ENCODE data around the gene SDE2.
A peak's percentile ranks its signal among the peaks of the same experiment; 100 is the strongest.
"Not testable (repeated sequence)": the region's sequence is repeated elsewhere in the genome, so short reads cannot be mapped to it uniquely, and the experiment has no call there.

Gene SDE2

DNA sequence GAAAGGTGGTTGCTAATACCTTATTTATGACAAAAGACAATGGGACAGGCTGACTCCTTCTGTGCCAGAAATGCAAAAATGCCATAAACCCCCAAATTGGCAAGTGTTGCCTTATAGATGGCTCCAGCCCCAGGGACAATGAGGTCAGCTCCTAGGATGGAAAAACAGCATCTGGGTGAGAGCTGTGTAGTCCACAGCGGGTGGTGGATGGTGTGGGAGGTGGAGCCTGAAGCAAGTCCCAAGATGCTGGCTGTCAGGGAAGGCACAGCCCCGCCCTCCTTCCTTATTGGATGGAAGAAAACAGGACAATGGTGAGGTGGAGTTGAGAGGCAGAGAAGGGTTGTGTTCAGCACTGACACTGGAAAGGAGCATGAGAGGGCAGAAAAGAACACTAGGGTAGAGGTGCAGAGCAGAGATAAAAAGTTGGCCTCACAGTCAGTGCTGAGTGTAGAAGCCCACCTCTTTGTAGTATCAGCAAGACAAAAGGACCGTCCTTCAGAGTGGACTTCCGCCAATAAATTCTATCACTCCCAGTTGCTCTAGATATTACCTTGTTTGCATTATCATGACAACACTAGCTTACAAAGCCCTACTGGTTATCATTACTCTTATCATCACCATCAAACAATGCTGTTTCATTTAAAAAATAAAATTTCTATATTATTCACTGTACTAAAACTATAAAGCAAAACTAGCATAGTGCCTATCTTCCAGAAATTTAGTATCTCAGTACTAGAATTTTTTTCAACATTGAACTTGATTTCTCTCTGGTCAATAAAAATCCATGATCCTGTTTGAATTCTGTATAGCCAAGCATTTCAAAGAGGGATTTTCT is 3.7 kb upstream of the SDE2 start:
- no peaks in the 10 kb centered on the region for H3K9me3 Mint-ChIP-seq
- no peaks in the 10 kb centered on the region for H3K27me3 Mint-ChIP-seq
- peaks cover 22% of the 10 kb centered on the region for H3K36me3 Mint-ChIP-seq (ENCODE audit: insufficient read depth)
- no peak for DNase-seq (ENCODE audit: low spot score in 2 of 2)
- H3K4me1 Mint-ChIP-seq, result peaks cover 38% of the 10 kb centered on the region
- H3K27ac Mint-ChIP-seq (ENCODE audit: low read depth), result peak overlapping the region; percentile 99
- H3K4me3 Mint-ChIP-seq, result no peak overlapping the region
- no peak for ATAC-seq (replicated peaks; ENCODE audit: extremely low read depth, poor library complexity, severe bottlenecking)

- ATAC-seq (replicated peaks; ENCODE audit: extremely low read depth, poor library complexity, severe bottlenecking) (peak; percentile 10), DNase-seq (ENCODE audit: low spot score in 2 of 2) (peak in 1 of 2 donors; percentile 59)
- no peak overlapping the region for H3K4me3 Mint-ChIP-seq
- H3K4me1 Mint-ChIP-seq, result peaks cover 44% of the 10 kb centered on the region
- peak overlapping the region; percentile 99 for H3K27ac Mint-ChIP-seq (ENCODE audit: low read depth)
- no peaks in the 10 kb centered on the region for H3K9me3 Mint-ChIP-seq
- no peaks in the 10 kb centered on the region for H3K27me3 Mint-ChIP-seq
- peaks cover 24% of the 10 kb centered on the region for H3K36me3 Mint-ChIP-seq (ENCODE audit: insufficient read depth)
These were observed 3.0 kb upstream of the SDE2 start for GRCh38 chr1:226001963-226002666.

GRCh38 chr1:226001088-226001487 is 1.9 kb upstream of the SDE2 start:
- Mint-ChIP-seq H3K4me1 (peaks cover 54% of the 10 kb centered on the region), H3K4me3 (peak overlapping the region; percentile 9)

DNA sequence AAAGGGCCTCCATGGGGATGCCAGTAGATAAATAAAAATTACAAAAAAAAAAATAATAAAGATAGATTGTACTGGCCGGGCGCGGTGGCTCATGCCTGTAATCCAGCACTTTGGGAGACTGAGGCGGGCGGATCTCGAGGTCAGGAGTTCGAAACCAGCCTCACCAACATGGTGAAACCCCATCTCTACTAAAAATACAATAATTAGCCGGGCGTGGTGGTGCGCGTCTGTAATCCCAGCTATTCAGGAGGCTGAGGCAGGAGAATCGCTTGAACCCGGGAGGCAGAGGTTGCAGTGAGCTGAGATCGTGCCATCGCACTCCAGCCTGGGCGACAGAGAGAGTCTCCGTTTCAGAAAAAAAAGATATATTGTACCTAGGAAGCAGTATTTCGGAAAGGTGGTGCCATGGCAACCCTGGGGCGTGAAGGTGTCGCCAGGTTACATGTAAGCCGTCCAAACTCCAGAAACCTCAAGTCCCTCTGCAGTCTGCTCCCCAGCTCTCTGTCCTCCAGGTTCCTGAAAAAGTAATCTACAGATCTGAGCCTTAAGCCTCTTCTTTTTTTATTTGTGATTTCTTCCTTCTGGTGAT is 1.4 kb upstream of the SDE2 start:
- DNase-seq (ENCODE audit: low spot score in 2 of 2); H3K9me3 Mint-ChIP-seq; ATAC-seq (replicated peaks; ENCODE audit: extremely low read depth, poor library complexity, severe bottlenecking); H3K27me3 Mint-ChIP-seq: not testable (repeated sequence)
- peaks cover 59% of the 10 kb centered on the region for H3K4me1 Mint-ChIP-seq
- H3K4me3 Mint-ChIP-seq, result peak overlapping the region; percentile 98
- H3K27ac Mint-ChIP-seq (ENCODE audit: low read depth), result peak overlapping the region; percentile 99
- H3K36me3 Mint-ChIP-seq (ENCODE audit: insufficient read depth), result peaks cover 32% of the 10 kb centered on the region

More at GRCh38 chr1:226001088-226001487, 1.9 kb upstream of the SDE2 start:
- no peaks in the 10 kb centered on the region for H3K27me3 Mint-ChIP-seq
- no peaks in the 10 kb centered on the region for H3K9me3 Mint-ChIP-seq
- DNase-seq (ENCODE audit: low spot score in 2 of 2), result no peak
- no peak for ATAC-seq (replicated peaks; ENCODE audit: extremely low read depth, poor library complexity, severe bottlenecking)
- peak overlapping the region; percentile 99 for H3K27ac Mint-ChIP-seq (ENCODE audit: low read depth)
- H3K36me3 Mint-ChIP-seq (ENCODE audit: insufficient read depth), result peaks cover 32% of the 10 kb centered on the region

- Mint-ChIP-seq H3K36me3 (ENCODE audit: insufficient read depth) (peaks cover 37% of the 10 kb centered on the region), H3K27ac (ENCODE audit: low read depth) (peak overlapping the region; percentile 99), H3K4me1 (peaks cover 63% of the 10 kb centered on the region), H3K27me3 (no peaks in the 10 kb centered on the region), H3K4me3 (peak overlapping the region; percentile 98), H3K9me3 (no peaks in the 10 kb centered on the region)
- ATAC-seq (replicated peaks; ENCODE audit: extremely low read depth, poor library complexity, severe bottlenecking), result peak; percentile 54
- DNase-seq (ENCODE audit: low spot score in 2 of 2), result peak in 1 of 2 donors; percentile 66
These were observed 782 bp upstream of the SDE2 start for GRCh38 chr1:225999912-226000337.

- Mint-ChIP-seq H3K36me3 (ENCODE audit: insufficient read depth) (peaks cover 49% of the 10 kb centered on the region), H3K9me3 (no peaks in the 10 kb centered on the region), H3K27ac (ENCODE audit: low read depth) (peak overlapping the region; percentile 99), H3K4me1 (peaks cover 70% of the 10 kb centered on the region), H3K27me3 (no peaks in the 10 kb centered on the region), H3K4me3 (peak overlapping the region; percentile 98)
- no peak for DNase-seq (ENCODE audit: low spot score in 2 of 2)
- ATAC-seq (replicated peaks; ENCODE audit: extremely low read depth, poor library complexity, severe bottlenecking), result peak; percentile 1
These were observed 450 bp downstream of the SDE2 start for GRCh38 chr1:225998560-225999226.

DNA sequence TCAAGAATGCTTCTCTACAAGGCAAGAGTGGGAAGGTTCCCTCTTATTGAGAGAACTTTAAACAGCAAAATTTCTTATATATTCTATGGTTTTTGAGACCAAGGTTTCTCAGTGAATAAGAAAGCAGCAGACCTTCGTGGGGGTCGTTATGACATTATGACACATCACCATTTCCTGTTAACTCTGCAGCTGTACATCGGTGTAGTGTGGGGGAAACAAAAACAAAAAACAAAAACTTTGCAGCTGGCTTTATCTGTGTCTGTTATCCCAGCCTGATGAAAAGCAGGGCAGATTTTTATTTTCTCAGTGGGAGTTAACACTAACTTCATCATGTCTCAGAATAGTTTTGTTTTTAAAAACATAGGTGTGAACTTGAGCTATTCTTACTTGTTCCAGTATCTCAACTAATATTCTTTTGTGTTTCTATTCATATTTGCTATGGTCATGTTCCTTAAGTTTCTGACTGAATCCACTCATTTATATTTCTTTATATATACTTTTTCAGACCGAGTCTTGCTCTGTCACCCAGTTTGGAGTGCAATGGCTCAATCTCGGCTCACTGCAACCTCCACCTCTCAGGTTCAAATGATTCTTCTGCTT is 2.1 kb downstream of the SDE2 start:
- peak overlapping the region; percentile 89 for H3K27ac Mint-ChIP-seq (ENCODE audit: low read depth)
- peaks cover 61% of the 10 kb centered on the region for H3K4me1 Mint-ChIP-seq
- H3K4me3 Mint-ChIP-seq, result peak overlapping the region; percentile 45
- ATAC-seq (replicated peaks; ENCODE audit: extremely low read depth, poor library complexity, severe bottlenecking) (no peak), DNase-seq (ENCODE audit: low spot score in 2 of 2) (no peak)
- peaks cover 65% of the 10 kb centered on the region for H3K36me3 Mint-ChIP-seq (ENCODE audit: insufficient read depth)
- H3K27me3 Mint-ChIP-seq, result no peaks in the 10 kb centered on the region
- H3K9me3 Mint-ChIP-seq, result no peaks in the 10 kb centered on the region

GRCh38 chr1:225995919-225996864 is 3.0 kb downstream of the SDE2 start:
- peak overlapping the region; percentile 89 for H3K27ac Mint-ChIP-seq (ENCODE audit: low read depth)
- peak overlapping the region; percentile 45 for H3K4me3 Mint-ChIP-seq
- ATAC-seq (replicated peaks; ENCODE audit: extremely low read depth, poor library complexity, severe bottlenecking), result no peak
- no peaks in the 10 kb centered on the region for H3K9me3 Mint-ChIP-seq
- peaks cover 74% of the 10 kb centered on the region for H3K36me3 Mint-ChIP-seq (ENCODE audit: insufficient read depth)
- peaks cover 57% of the 10 kb centered on the region for H3K4me1 Mint-ChIP-seq
- no peaks in the 10 kb centered on the region for H3K27me3 Mint-ChIP-seq
- DNase-seq (ENCODE audit: low spot score in 2 of 2), result no peak

- DNase-seq (ENCODE audit: low spot score in 2 of 2) (no peak), ATAC-seq (replicated peaks; ENCODE audit: extremely low read depth, poor library complexity, severe bottlenecking) (peak; percentile 46)
- Mint-ChIP-seq H3K27me3 (no peaks in the 10 kb centered on the region), H3K4me1 (peaks cover 27% of the 10 kb centered on the region), H3K27ac (ENCODE audit: low read depth) (peak overlapping the region; percentile 38), H3K9me3 (no peaks in the 10 kb centered on the region), H3K36me3 (ENCODE audit: insufficient read depth) (peaks cover 86% of the 10 kb centered on the region), H3K4me3 (no peak overlapping the region)
These were observed 8.3 kb downstream of the SDE2 start for GRCh38 chr1:225990705-225991464.

DNA sequence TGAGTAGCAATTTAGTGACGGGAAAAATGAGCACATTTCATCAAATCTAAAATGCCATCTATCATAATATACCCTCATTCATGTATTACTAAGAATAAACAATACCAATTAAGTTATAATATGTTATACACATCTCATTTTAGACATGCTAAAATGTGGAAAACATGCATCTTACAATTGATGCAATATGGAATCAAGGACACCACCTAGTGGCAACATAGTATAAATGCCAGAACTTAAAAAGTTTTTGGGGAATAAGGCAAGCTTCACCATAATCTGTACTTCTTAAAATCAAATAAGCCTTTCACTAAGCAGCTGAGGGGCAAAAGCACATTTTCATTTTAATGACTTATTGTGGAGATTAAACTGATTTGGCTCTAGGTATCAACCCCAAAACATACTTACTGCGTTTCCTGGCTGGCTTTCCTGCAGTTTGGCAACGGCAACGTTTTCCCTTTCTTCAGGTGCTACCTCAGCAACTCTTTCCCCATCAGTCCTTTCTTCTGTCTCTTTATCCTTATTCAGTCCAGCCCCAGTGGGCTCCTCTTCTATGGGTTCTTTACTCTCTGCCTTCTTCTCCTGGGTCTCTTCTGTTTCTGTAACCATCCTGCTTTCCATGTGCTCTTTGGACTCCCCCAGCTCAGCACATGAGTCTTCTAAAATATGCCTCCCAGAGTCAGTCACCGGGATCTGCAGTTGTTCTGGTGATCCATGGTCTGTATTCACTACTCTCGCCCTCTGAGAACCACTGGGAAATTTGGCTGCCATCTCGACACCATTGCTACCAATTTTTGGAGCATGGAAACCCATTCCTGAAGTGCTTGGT is 11.4 kb downstream of the SDE2 start:
- ATAC-seq (replicated peaks; ENCODE audit: extremely low read depth, poor library complexity, severe bottlenecking), result no peak
- no peak overlapping the region for H3K27ac Mint-ChIP-seq (ENCODE audit: low read depth)
- no peaks in the 10 kb centered on the region for H3K9me3 Mint-ChIP-seq
- H3K36me3 Mint-ChIP-seq (ENCODE audit: insufficient read depth), result peaks cover 84% of the 10 kb centered on the region
- H3K27me3 Mint-ChIP-seq, result no peaks in the 10 kb centered on the region
- no peak overlapping the region for H3K4me3 Mint-ChIP-seq
- DNase-seq (ENCODE audit: low spot score in 2 of 2), result no peak
- H3K4me1 Mint-ChIP-seq, result peaks cover 25% of the 10 kb centered on the region
